NCI-H2171 (cell line): ENCODE results near the gene IL21R.
"Not testable (repeated sequence)": the region's sequence is repeated elsewhere in the genome, so short reads cannot be mapped to it uniquely, and the experiment has no call there.

Source experiments
- DNase-seq: peaks from one replicate; lab custom pipeline; 2025; lab: John Stamatoyannopoulos, UW

Gene IL21R

GRCh38 chr16:27427538-27427937, 25.6 kb downstream of the IL21R start:
- DNase-seq: no peak

GRCh38 chr16:27428026-27428785, 26.2 kb downstream of the IL21R start:
- DNase-seq: no peak

DNA sequence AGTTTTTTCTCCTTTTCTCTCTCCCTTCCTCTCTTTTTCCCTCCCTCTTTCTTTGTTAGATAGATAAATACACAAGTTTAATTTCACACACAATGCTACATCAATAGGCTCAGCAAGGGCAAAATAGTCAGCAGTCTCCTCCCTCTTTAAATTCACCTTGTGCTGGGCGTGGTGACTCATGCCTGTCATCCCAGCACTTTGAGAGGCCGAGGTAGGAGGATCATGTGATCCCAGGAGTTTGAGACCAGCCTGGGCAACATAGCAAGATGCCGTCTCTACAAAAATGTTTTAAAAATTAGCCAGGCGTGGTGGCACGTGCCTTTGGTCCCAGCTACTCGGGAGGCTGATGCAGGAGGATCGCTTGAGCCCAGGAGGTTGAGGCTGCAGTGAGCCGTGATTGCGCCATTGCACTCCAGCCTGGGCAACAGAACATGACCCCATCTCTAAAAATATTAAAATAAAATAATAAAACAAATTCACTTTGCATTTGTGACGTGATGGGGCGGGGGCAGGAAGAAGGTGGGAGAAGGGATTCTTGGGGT, 27.4 kb downstream of the IL21R start:
- no peak for DNase-seq

DNA sequence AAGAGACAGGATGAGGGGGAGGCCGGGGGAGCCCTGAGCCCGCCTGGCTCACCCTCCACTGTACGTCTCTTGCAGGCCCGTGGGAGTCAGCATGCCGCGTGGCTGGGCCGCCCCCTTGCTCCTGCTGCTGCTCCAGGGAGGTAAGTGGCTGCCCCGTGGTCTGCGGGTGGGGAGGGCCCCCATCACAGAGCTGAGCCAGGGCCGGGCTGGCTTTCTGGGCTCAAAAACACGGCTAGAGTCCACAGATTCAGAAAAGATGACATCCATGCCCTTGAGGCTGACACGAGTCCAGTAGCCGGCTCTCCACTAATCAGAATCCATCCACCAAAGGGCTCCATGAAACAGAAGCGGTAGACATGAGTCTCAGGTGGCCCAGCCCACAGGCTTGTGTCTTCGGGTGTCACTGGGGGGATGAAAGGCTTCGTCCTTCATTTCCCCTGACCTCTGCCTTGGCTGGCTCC, 28.0 kb downstream of the IL21R start:
- no peak for DNase-seq

- DNase-seq: no peak
These were observed 28.5 kb downstream of the IL21R start for GRCh38 chr16:27430512-27430911.

DNA sequence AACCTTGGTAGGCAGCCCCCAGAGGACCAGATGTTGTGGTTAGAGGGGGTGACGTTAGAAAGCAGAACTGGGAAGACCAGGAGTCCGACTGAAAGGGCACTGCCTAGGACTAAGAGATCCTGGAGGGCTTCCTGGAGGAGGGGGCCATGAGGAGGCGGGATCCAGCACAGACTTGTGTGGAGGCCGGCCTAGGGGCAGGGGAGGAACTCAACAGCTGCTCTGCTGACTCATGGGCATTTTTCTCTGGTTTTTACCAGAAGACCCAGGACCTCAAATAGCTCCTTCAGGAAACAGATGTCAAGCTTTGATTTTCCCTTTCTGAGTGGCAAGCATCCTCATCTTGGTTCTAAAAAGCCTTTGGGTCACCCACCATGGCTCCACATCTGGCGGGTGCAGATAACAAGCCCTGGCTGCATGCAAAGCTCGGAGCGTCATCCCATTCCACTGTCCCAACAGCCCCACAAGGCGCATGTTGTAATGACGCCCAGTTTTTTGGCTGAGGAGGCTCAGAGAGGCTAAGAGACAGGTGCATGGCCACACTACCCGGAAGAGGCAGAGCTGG, 29.0 kb downstream of the IL21R start:
- DNase-seq: no peak

DNA sequence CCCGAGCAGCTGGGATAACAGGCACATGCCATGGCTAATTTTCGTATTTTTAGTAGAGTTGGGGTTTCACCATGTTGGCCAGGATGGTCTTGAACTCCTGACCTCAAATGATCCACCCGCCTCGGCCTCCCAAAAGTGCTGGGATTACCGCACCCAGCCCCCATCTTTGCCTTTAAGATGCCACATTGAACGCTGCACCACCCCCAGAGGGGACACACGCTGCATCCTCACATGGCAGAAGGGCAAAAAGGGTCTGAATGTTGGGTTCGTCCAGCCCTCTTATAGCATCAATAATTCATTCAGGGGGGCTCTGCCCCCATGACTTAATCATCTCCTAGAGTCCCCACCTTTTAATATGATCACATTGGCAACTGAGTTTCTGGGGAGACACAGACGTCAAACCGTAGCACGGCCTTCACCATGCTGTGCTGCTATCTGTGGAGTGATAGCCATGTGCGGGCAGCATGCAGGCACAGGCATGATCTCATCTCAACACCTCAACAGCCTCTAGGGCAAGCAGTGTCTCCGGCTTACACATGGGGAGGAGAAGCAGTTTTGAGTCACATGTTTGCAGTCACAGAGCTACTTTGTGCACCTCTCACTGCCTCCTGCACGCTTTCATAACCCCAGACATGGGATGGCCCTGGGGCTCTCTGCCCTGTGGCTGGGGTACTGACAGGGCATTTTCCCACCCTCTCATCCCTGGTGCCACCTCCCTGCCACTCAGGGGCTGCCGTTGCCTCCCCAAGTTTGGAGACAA, 30.0 kb downstream of the IL21R start:
- DNase-seq: no peak

- DNase-seq: no peak
These were observed 30.6 kb downstream of the IL21R start for GRCh38 chr16:27432558-27432957.

DNA sequence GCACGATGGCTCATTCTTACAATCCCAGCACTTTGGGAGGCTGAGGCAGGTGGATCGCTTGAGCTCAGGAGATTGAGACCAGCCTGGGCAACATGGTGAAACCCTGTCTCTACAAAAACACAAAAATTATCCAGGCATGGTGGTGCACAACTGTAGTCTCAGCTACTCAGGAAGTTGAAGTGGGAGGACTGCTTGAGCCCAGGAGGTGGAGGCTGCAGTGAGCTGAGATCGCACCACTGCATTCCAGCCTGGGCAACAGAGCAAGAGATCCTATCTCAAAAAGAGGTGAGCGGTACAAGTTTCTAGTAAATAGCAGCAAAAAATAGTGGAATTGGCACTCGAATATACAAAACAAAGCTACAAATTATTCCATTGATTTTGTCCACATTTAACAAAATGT, 31.2 kb downstream of the IL21R start:
- not testable (repeated sequence) for DNase-seq

GRCh38 chr16:27433636-27434035, 31.7 kb downstream of the IL21R start:
- no peak for DNase-seq

- DNase-seq: no peak
These were observed 32.4 kb downstream of the IL21R start for GRCh38 chr16:27434141-27435051.

DNA sequence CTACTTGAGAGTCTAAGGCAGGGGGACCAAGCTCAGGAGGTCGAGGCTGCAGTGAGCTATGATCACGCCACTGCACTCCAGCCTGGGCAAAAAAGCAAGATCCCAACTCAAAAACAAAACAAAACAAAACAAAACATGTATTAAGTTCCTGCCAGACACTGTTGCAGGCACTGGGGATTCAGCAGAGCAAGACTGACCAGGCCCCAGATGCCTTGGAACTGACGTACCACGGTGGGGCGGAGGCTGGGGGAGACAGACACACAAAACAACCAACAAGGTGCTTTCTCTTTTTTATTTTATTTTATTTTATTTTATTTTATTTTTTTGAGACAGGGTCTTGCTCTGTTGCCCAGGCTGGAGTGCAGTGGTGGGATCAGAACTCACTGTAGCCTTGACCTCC, 33.2 kb downstream of the IL21R start:
- DNase-seq: not testable (repeated sequence)

DNA sequence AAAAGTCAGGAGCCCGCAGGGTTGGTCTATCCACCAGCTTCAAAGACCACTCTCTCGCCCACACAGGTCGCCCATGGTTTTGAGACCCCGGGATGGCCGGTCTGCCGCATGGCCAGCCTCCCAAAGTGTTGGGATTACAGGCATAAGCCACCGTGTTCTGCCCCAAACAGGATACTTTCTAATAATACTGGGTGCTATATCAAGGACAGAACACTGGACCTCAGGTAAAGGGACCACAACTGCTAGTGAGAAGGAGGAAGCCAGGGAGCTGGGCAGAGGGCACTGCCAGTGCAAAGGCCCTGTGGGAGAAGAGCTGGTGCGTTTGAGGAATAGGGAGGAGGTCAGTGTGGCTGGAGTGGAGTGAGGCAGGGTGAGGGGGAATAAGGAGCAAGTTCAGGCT, 34.1 kb downstream of the IL21R start:
- DNase-seq: no peak

DNA sequence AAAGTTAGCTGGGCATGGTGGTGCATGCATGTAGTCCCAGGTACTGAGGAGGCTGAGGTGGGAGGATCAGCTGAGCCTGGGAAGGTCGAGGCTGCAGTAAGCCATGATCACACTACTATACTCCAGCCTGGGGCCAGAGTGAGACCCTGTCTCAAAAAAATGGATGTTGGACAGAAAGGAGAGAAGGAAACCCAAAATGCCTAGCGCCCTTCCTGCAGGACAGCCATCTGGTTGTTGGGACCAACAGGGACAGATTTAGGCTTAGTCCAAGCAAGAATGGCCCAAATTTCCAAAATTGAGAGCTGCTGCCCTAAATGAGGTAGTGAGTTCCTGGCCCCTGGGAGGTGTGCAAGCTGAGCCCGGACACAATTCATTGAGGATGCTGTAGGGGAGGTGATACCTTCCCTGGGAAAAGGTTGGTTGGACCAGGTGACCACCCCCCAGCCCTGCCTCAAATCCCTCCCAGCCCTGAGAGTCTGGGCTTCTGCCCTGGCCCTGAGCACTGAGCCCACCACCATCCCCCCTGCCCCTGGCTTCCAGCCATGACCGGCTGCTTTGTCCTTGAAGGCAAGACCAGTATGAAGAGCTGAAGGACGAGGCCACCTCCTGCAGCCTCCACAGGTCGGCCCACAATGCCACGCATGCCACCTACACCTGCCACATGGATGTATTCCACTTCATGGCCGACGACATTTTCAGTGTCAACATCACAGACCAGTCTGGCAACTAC, 35.1 kb downstream of the IL21R start:
- no peak for DNase-seq

DNA sequence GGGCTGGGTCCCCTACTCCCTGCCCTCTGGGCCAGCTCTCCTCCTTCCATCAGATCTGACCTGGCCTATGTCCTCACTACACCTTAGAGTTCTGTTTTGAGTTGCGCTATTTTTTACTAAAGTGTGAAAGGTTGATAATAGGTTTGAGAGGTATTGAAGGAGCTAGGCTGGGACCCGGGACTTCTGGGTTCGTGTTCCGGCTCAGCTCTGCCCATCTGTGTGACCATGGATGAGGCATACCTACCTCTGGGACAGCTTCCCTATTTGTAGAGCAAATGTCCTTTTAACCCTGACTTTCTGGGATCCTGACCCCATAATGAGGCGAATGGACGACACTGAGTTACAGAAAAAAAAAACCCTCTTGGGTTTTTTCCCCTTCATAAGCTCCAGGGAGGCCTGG, 36.0 kb downstream of the IL21R start:
- DNase-seq: no peak

GRCh38 chr16:27439271-27440018, 37.5 kb downstream of the IL21R start:
- DNase-seq: no peak

DNA sequence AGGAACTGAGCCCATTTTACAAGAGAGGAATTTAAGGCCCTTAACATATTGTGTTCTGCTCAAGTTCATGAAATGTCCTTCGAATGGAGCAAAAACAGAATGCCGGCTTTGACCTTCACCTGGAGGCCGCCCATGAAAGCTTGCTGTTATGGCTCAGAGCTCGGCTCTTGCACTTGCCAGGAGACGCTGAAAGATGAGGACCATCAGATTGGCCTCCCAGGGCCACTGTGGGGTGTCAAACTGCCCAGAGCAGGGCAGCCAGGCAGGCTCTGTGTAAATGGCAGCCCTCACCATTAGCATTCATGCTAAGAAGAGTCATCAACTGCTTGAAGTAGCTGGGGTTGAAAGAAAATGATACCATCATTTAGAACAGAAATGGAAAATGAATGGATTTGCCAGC, 39.3 kb downstream of the IL21R start:
- DNase-seq: no peak

GRCh38 chr16:27441998-27442397, 40.0 kb downstream of the IL21R start:
- no peak for DNase-seq

DNA sequence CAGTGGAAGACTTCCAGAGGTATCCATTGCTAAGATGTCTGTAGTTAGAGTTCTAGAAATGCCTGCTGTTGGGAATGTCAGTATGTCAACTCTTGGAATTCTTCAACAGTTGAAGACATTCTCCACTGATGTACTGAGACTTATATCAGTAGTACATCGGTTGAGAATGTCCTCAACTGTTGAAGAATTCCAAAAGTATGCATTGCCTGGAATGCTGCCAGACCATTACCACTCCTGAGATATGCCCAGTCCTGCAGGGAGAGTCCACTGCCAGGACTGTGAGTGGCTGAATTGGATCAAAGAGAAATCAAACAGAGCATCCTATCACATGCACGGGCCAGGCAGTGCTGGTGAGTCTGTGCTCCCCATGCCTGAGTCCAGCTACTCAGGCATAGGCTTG, 42.0 kb downstream of the IL21R start:
- no peak for DNase-seq

DNA sequence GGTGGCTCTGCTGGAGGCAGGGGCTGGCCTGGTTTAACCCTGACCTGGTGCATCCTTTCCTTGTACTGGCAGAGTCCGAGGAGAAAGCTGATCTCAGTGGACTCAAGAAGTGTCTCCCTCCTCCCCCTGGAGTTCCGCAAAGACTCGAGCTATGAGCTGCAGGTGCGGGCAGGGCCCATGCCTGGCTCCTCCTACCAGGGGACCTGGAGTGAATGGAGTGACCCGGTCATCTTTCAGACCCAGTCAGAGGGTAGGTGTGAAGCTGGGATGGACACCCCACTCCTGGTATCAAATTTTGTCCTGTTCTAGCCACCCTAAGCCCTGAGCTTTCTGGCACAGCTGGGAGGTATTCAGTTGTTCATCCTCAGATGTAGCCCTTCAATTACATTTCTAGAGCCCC, 42.5 kb downstream of the IL21R start:
- no peak for DNase-seq
